ENCODE data around the gene BCAS3. TPM values are rescaled to one million over a fixed set of nuclear protein-coding genes. Genes with fewer than 3 reads are reported as not detected.

Gene BCAS3
- total RNA-seq, 1 experiment from 2014 or later: 26.3 TPM

DNA sequence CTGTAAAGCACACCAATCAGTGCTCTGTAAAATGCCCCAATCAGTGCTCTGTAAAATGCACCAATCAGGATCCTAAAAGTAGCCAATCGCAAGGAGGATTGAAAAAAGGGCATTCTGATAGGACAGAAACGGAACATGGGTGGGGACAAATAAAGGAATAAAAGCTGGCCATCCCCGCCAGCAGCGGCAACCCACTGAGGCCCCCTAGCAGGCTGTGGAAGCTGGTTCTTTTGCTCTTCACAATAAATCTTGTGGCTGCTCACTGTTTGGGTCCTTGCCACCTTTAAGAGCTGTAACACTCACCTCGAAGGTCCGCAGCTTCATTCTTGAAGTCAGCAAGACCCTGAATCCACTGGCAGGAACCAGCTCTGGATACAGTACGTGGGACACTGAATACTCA lies 559.6 kb downstream of the BCAS3 start:
- Histone ChIP-seq H4K20me1 (ENCODE audit: insufficient read depth) (no peaks in the 10 kb centered on the region), H3K4me2 (ENCODE audit: low read length) (no peak overlapping the region), H3K79me2 (ENCODE audit: insufficient read depth, low read length) (no peaks in the 10 kb centered on the region), H3K9me3 (ENCODE audit: control insufficient read depth in 1 of 2, insufficient read depth in 1 of 2, low read depth in 1 of 2, low read length in 2 of 2) (0 out of 4 replicates have a peak, but pooled peaks cover 0 to 5% of the 10 kb centered on the region in 2 experiments), H3K27me3 (ENCODE audit: insufficient read depth, low read length) (no peaks in the 10 kb centered on the region), H3K36me3 (ENCODE audit: control insufficient read depth in 1 of 2, insufficient read depth in 2 of 2, low read length in 2 of 2) (no peaks in the 10 kb centered on the region), H3K4me1 (ENCODE audit: control insufficient read depth in 1 of 2, insufficient read depth in 2 of 2, low read length in 2 of 2) (no peaks in the 10 kb centered on the region), H3K27ac (ENCODE audit: low read depth, low read length) (no peak overlapping the region), H2AFZ (ENCODE audit: low read depth, low read length, poor library complexity, severe bottlenecking) (no peak overlapping the region), H3K9ac (ENCODE audit: low read length) (no peak overlapping the region), H3K4me3 (replicated peaks in 1 of 2; ENCODE audit: low read depth in 1 of 2, low read length in 2 of 2) (no peak overlapping the region), H3K9me2 (ENCODE audit: insufficient read depth) (no peaks in the 10 kb centered on the region)
- intact Hi-C loops (cut with micrococcal nuclease): no loop called here
- ChIA-PET POLR2A (no interaction called here), CTCF (no interaction called here), RAD21 (ENCODE audit: low non-redundant PET in 1 of 2, low total read pairs in 2 of 2, uncharacterized antibody in 2 of 2, unreplicated experiment in 2 of 2) (no interaction called here)
- ATAC-seq: no peak
- no peak for DNase-seq (ENCODE audit: low read depth, low spot score)
- BruUV-seq (replicated peaks): no TSS peak
- TF ChIP-seq ZNF274 (IDR thresholded peaks at IDR 0.05; ENCODE audit: low read depth, low read length): no peak
- TF ChIP-seq SIN3A (IDR thresholded peaks at IDR 0.05; ENCODE audit: low read depth): no peak
- no peak for TF ChIP-seq ELF1 (IDR thresholded peaks at IDR 0.05; ENCODE audit: borderline replicate concordance, low read depth)
- no peak for TF ChIP-seq SP1 (IDR thresholded peaks at IDR 0.05; ENCODE audit: low read depth)
- TF ChIP-seq JUND (IDR thresholded peaks at IDR 0.05): no peak
- no peak for TF ChIP-seq POLR2AphosphoS5 (IDR thresholded peaks at IDR 0.05; ENCODE audit: low read depth, low read length)
- no peak for TF ChIP-seq RAD21 (IDR thresholded peaks at IDR 0.05; ENCODE audit: low read depth)
- TF ChIP-seq CBX3 (IDR thresholded peaks at IDR 0.05; ENCODE audit: low read depth): no peak
- TF ChIP-seq EZH2 (IDR thresholded peaks at IDR 0.05): no peak
- TF ChIP-seq YY1 (IDR thresholded peaks at IDR 0.05; ENCODE audit: extremely low read depth, insufficient replicate concordance, low read depth, low read length): no peak
- TF ChIP-seq EGR1 (IDR thresholded peaks at IDR 0.05; ENCODE audit: low read depth): no peak
- TF ChIP-seq FOSL1 (IDR thresholded peaks at IDR 0.05; ENCODE audit: low read depth): no peak
- TF ChIP-seq, protein P1, sequence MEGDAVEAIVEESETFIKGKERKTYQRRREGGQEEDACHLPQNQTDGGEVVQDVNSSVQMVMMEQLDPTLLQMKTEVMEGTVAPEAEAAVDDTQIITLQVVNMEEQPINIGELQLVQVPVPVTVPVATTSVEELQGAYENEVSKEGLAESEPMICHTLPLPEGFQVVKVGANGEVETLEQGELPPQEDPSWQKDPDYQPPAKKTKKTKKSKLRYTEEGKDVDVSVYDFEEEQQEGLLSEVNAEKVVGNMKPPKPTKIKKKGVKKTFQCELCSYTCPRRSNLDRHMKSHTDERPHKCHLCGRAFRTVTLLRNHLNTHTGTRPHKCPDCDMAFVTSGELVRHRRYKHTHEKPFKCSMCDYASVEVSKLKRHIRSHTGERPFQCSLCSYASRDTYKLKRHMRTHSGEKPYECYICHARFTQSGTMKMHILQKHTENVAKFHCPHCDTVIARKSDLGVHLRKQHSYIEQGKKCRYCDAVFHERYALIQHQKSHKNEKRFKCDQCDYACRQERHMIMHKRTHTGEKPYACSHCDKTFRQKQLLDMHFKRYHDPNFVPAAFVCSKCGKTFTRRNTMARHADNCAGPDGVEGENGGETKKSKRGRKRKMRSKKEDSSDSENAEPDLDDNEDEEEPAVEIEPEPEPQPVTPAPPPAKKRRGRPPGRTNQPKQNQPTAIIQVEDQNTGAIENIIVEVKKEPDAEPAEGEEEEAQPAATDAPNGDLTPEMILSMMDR (IDR thresholded peaks at IDR 0.05 in 2 of 3, conservative IDR thresholded peaks at IDR 0.05 in 1 of 3; ENCODE audit: borderline replicate concordance in 1 of 3, insufficient read depth in 1 of 3, low read depth in 2 of 3, low read length in 2 of 3): no peak
- no peak for TF ChIP-seq CEBPB (IDR thresholded peaks at IDR 0.05; ENCODE audit: low read depth)
- no peak for TF ChIP-seq EZH2phosphoT487 (IDR thresholded peaks at IDR 0.05; ENCODE audit: borderline replicate concordance)

All from HCT116 (cell line).